ENCODE results near the gene FBRSL1.
A peak's percentile ranks its signal among the peaks of the same experiment; 100 is the strongest.

The FBRSL1 gene

GRCh38 chr12:132508860-132509732 is 19.1 kb downstream of the FBRSL1 start:
- DNase-seq = no peak

- no peak for DNase-seq
Observed at GRCh38 chr12:132510111-132510724, 20.3 kb downstream of the FBRSL1 start.

- DNase-seq = no peak
Observed at GRCh38 chr12:132510746-132511477, 21.0 kb downstream of the FBRSL1 start.

GRCh38 chr12:132511516-132512196 is 21.7 kb downstream of the FBRSL1 start:
- peak in 4 of 56 donors; percentile 22 to 33 (median 26) for DNase-seq

- DNase-seq = peak in 15 of 56 donors; percentile 20 to 48 (median 30)
Observed at GRCh38 chr12:132512197-132513069, 22.5 kb downstream of the FBRSL1 start.

- no peak for DNase-seq
Observed at GRCh38 chr12:132513070-132513398, 23.1 kb downstream of the FBRSL1 start.

- no peak for DNase-seq
Observed at GRCh38 chr12:132513458-132514135, 23.6 kb downstream of the FBRSL1 start.

- DNase-seq = no peak
Observed at GRCh38 chr12:132514216-132514820, 24.4 kb downstream of the FBRSL1 start.

- DNase-seq = peak in 1 of 56 donors; percentile 4
Observed at GRCh38 chr12:132514838-132515237, 24.9 kb downstream of the FBRSL1 start.

GRCh38 chr12:132516095-132517012 is 26.4 kb downstream of the FBRSL1 start:
- no peak for DNase-seq

- no peak for DNase-seq
Observed at GRCh38 chr12:132517013-132517739, 27.2 kb downstream of the FBRSL1 start.

GRCh38 chr12:132517740-132518100 is 27.8 kb downstream of the FBRSL1 start:
- DNase-seq = peak in 17 of 56 donors; percentile 11 to 53 (median 32)

- DNase-seq = no peak
Observed at GRCh38 chr12:132518354-132518992, 28.5 kb downstream of the FBRSL1 start.

GRCh38 chr12:132520421-132521199 is 30.7 kb downstream of the FBRSL1 start:
- DNase-seq = no peak

- DNase-seq = no peak
Observed at GRCh38 chr12:132521200-132521580, 31.2 kb downstream of the FBRSL1 start.

- no peak for DNase-seq
Observed at GRCh38 chr12:132521712-132522292, 31.9 kb downstream of the FBRSL1 start.
